HFF-Myc (cell line): ENCODE measurements around the gene PDZRN4.
A peak's percentile ranks its signal among the peaks of the same experiment; 100 is the strongest.

Source experiments
- DNase-seq: peaks from one replicate; pipeline ENCODE4 v3.0.0-alpha.2; 2011; ENCODE audit warnings: low read depth; ENCODE audit errors: extremely low read depth
- H3K4me3 ChIP-seq: replicated peaks from 2 replicates; pipeline ENCODE4 v1.5.1; 2011; ENCODE audit warnings: low read depth, mild to moderate bottlenecking, control low read depth, low read length
- CTCF ChIP-seq: IDR thresholded peaks from 2 replicates; pipeline ENCODE4 v1.5.1; 2012; ENCODE audit warnings: mild to moderate bottlenecking, low read depth, low read length, control low read depth; ENCODE audit errors: missing control alignments

The PDZRN4 gene

GRCh38 chr12:41548926-41549325, 360.8 kb downstream of the PDZRN4 start:
- DNase-seq: no peak
- no peak overlapping the region for H3K4me3 ChIP-seq
- TF ChIP-seq CTCF: no peak

GRCh38 chr12:41552588-41552987, 364.5 kb downstream of the PDZRN4 start:
- no peak overlapping the region for H3K4me3 ChIP-seq
- no peak for TF ChIP-seq CTCF
- DNase-seq: peak; percentile 2

- no peak for DNase-seq
Observed at GRCh38 chr12:41556176-41556575, 368.1 kb downstream of the PDZRN4 start.

GRCh38 chr12:41557344-41557743, 369.2 kb downstream of the PDZRN4 start:
- no peak for DNase-seq
- no peak for TF ChIP-seq CTCF
- H3K4me3 ChIP-seq: no peak overlapping the region

More at GRCh38 chr12:41556176-41556575, 368.1 kb downstream of the PDZRN4 start:
- H3K4me3 ChIP-seq: no peak overlapping the region
- no peak for TF ChIP-seq CTCF

- TF ChIP-seq CTCF: no peak
- H3K4me3 ChIP-seq: no peak overlapping the region
- DNase-seq: no peak
Observed at GRCh38 chr12:41558671-41559070, 370.6 kb downstream of the PDZRN4 start.

GRCh38 chr12:41563051-41563450, 374.9 kb downstream of the PDZRN4 start:
- no peak for TF ChIP-seq CTCF
- no peak overlapping the region for H3K4me3 ChIP-seq
- DNase-seq: no peak

GRCh38 chr12:41564816-41565215, 376.7 kb downstream of the PDZRN4 start:
- no peak overlapping the region for H3K4me3 ChIP-seq
- DNase-seq: no peak
- TF ChIP-seq CTCF: no peak
